Neural progenitor cell (in vitro differentiated cells): ENCODE results near the gene WDR70. TPM values are rescaled to one million over a fixed set of nuclear protein-coding genes. Genes with fewer than 3 reads are reported as not detected.

ENCODE experiments used
- DNase-seq: peaks from one replicate; pipeline ENCODE4 v3.0.0-alpha.2; 2016; ENCODE audit warnings: low spot score
- H2AFZ ChIP-seq: fragments of 200-600 bp; sonication (generic); replicated peaks from 2 replicates; pipeline ENCODE4 v1.6.1; 2016; ENCODE audit warnings: antibody characterized with exemption
- H3F3A ChIP-seq: fragments of 200-600 bp; sonication (generic); 2 replicates; pipeline ENCODE4 v1.6.1; 2016; ENCODE audit warnings: antibody characterized with exemption, low read depth
- H3K27ac ChIP-seq: fragments of 200-600 bp; sonication (generic); 2 replicates; pipeline ENCODE4 v1.5.1; 2016; ENCODE audit warnings: mild to moderate bottlenecking
- H3K27me3 ChIP-seq: fragments of 200-600 bp; sonication (generic); 2 replicates; pipeline ENCODE4 v1.6.1; 2016; ENCODE audit warnings: mild to moderate bottlenecking, moderate library complexity
- H3K36me3 ChIP-seq: fragments of 200-600 bp; sonication (generic); 2 replicates; pipeline ENCODE4 v1.5.1; 2016
- H3K4me1 ChIP-seq: fragments of 200-600 bp; sonication (generic); 2 replicates; pipeline ENCODE4 v1.6.1; 2016; ENCODE audit warnings: mixed run types
- H3K4me2 ChIP-seq: fragments of 200-600 bp; sonication (generic); 2 replicates; pipeline ENCODE4 v1.6.1; 2016
- H3K4me3 ChIP-seq: fragments of 200-600 bp; sonication (generic); 2 replicates; pipeline ENCODE4 v1.5.1; 2016
- H3K79me2 ChIP-seq: fragments of 200-600 bp; sonication (generic); 2 replicates; pipeline ENCODE4 v1.6.1; 2016; ENCODE audit warnings: low read depth
- H3K9ac ChIP-seq: fragments of 200-600 bp; sonication (generic); 2 replicates; pipeline ENCODE4 v1.6.1; 2016
- H3K9me3 ChIP-seq: fragments of 200-600 bp; sonication (generic); 2 replicates; pipeline ENCODE4 v1.5.1; 2016; ENCODE audit warnings: low read depth
- H4K20me1 ChIP-seq: fragments of 200-600 bp; sonication (generic); 2 replicates; pipeline ENCODE4 v1.6.1; 2016; ENCODE audit warnings: low read depth
- H3K27ac Mint-ChIP-seq: 3 replicates; pipeline ENCODE4 v1.8.0; 2021; ENCODE audit warnings: mixed read lengths
- H3K27me3 Mint-ChIP-seq: 2 replicates; pipeline ENCODE4 v1.8.0; 2022; ENCODE audit warnings: low read depth, mild to moderate bottlenecking, inconsistent platforms, moderate library complexity, mixed read lengths; ENCODE audit not compliant: insufficient read depth
- H3K36me3 Mint-ChIP-seq: 3 replicates; pipeline ENCODE4 v1.8.0; 2021; ENCODE audit warnings: mixed read lengths
- H3K4me1 Mint-ChIP-seq: 3 replicates; pipeline ENCODE4 v1.8.0; 2021; ENCODE audit warnings: mixed read lengths
- H3K4me3 Mint-ChIP-seq: 3 replicates; pipeline ENCODE4 v1.8.0; 2021; ENCODE audit warnings: mild to moderate bottlenecking, moderate library complexity, mixed read lengths
- H3K9me3 Mint-ChIP-seq: 3 replicates; pipeline ENCODE4 v1.8.0; 2020; ENCODE audit warnings: mixed read lengths
- CTCF ChIP-seq: fragments of 200-600 bp; sonication (generic); IDR thresholded peaks from 2 replicates; pipeline ENCODE4 v1.5.1; 2017; ENCODE audit warnings: antibody characterized with exemption, mild to moderate bottlenecking
- EZH2 ChIP-seq: fragments of 200-600 bp; sonication (generic); IDR thresholded peaks from 2 replicates; pipeline ENCODE4 v1.6.1; 2017; ENCODE audit warnings: antibody characterized with exemption, mild to moderate bottlenecking, moderate library complexity
- EZH2phosphoT487 ChIP-seq: fragments of 200-600 bp; sonication (generic); IDR thresholded peaks from 2 replicates; pipeline ENCODE4 v1.6.1; 2017; ENCODE audit warnings: antibody characterized with exemption
- total RNA-seq: library from RNA; depleted of rRNA; stranded (reverse); fragments of >200 nt; gene quantifications from 2 replicates; pipeline ENCODE4 v1.2.3, GENCODE V29; 2015; ENCODE audit warnings: low replicate concordance

WDR70 gene
- total RNA-seq, 1 donor from 2014 or later = 46.2 TPM

DNA sequence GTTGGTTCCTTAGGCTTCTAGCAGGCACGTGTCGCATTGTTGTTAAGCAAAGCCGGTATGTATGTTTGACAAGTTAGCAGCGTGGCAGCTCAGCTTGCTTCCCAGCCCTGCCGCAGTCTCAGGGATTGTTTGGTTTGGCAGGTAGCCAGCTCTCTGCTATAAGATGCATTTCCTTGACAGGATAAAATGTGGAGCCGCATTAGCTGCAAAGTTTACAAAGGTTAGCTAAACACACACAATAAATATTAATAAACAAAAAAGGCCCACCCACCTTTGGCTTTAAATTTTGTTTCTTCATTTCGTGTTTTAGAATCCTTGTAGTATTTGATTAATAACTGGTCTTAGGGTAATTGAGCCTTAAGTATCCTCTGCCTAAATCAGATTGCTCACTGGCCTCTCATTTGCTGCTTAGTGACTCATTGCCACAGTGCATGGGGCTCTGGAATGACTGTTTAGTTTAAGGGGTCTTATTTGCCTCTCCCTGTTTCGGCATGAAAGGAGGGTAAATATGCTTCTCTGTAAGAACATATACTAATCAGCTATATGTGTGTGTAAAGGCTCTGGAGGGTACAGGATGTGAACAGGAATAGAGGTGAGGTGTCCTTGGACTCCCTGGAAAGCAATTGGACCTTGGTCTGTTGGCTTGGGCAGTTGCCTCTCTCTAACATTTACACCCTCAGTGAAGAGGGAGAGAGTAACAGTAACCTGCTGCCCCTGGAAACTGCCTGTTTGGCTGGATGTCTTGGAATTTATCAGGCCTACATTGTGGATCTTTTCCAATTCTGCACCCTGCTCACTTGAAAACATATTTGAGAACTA, 338.7 kb downstream of the WDR70 start:
- no peaks in the 10 kb centered on the region for H3K36me3 ChIP-seq
- no peaks in the 10 kb centered on the region for H3F3A ChIP-seq
- no peak overlapping the region for H3K9ac ChIP-seq
- H3K4me3 ChIP-seq = no peak overlapping the region
- no peak for TF ChIP-seq EZH2
- no peak for TF ChIP-seq CTCF
- no peak for TF ChIP-seq EZH2phosphoT487
- H3K9me3 Mint-ChIP-seq = no peaks in the 10 kb centered on the region
- no peak overlapping the region for H3K27ac Mint-ChIP-seq
- H3K36me3 Mint-ChIP-seq = no peaks in the 10 kb centered on the region
- no peaks in the 10 kb centered on the region for H3K27me3 ChIP-seq
- H3K79me2 ChIP-seq = no peaks in the 10 kb centered on the region
- H2AFZ ChIP-seq = no peak overlapping the region
- H3K4me1 ChIP-seq = no peaks in the 10 kb centered on the region
- H3K27ac ChIP-seq = no peak overlapping the region
- no peaks in the 10 kb centered on the region for H3K27me3 Mint-ChIP-seq
- H3K4me2 ChIP-seq = no peak overlapping the region
- peak; percentile 22 for DNase-seq
- H3K4me3 Mint-ChIP-seq = no peak overlapping the region
- H4K20me1 ChIP-seq = no peaks in the 10 kb centered on the region
- H3K4me1 Mint-ChIP-seq = peaks cover 26% of the 10 kb centered on the region
- H3K9me3 ChIP-seq = no peaks in the 10 kb centered on the region

GRCh38 chr5:37720550-37720952, 341.4 kb downstream of the WDR70 start:
- H4K20me1 ChIP-seq = no peaks in the 10 kb centered on the region
- Mint-ChIP-seq H3K4me3 (no peak overlapping the region), H3K27ac (no peak overlapping the region), H3K4me1 (peaks cover 28% of the 10 kb centered on the region), H3K36me3 (no peaks in the 10 kb centered on the region), H3K27me3 (no peaks in the 10 kb centered on the region), H3K9me3 (no peaks in the 10 kb centered on the region)
- DNase-seq = no peak
- no peaks in the 10 kb centered on the region for H3K36me3 ChIP-seq
- H3K27ac ChIP-seq = no peak overlapping the region
- no peak overlapping the region for H2AFZ ChIP-seq
- no peak overlapping the region for H3K4me2 ChIP-seq
- H3F3A ChIP-seq = no peaks in the 10 kb centered on the region
- no peak overlapping the region for H3K4me3 ChIP-seq
- H3K79me2 ChIP-seq = no peaks in the 10 kb centered on the region
- no peak for TF ChIP-seq CTCF
- TF ChIP-seq EZH2phosphoT487 = no peak
- H3K4me1 ChIP-seq = no peaks in the 10 kb centered on the region
- H3K27me3 ChIP-seq = no peaks in the 10 kb centered on the region
- H3K9ac ChIP-seq = no peak overlapping the region
- no peaks in the 10 kb centered on the region for H3K9me3 ChIP-seq

DNA sequence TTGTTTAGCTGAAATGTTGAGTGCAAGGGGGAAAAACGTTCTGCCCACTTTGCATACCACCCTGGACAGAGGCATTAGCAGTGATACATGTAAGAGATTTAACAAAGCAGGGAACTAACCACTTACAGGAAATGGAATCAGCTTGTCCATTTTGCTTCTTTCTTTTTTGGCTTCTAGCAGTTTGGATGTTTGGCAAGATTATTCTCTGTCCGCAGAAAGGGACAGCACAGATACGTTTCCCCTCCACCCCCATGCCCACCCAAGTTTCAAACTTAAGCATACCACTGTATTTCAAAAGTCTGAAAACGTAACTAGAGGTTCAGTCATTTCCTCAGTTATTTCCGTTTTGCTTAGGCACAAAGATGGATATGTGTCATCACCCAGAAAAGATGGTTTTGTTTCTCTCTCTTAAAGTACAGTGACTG, 342.3 kb downstream of the WDR70 start:
- Histone ChIP-seq H3K36me3 (no peaks in the 10 kb centered on the region), H3K4me3 (no peak overlapping the region), H3K79me2 (no peaks in the 10 kb centered on the region), H3K9me3 (no peaks in the 10 kb centered on the region), H3K4me1 (no peaks in the 10 kb centered on the region), H3K27ac (no peak overlapping the region), H4K20me1 (no peaks in the 10 kb centered on the region), H3K4me2 (no peak overlapping the region), H2AFZ (no peak overlapping the region), H3F3A (no peaks in the 10 kb centered on the region), H3K9ac (no peak overlapping the region), H3K27me3 (no peaks in the 10 kb centered on the region)
- DNase-seq = no peak
- Mint-ChIP-seq H3K4me1 (peaks cover 28% of the 10 kb centered on the region), H3K36me3 (no peaks in the 10 kb centered on the region), H3K27me3 (no peaks in the 10 kb centered on the region), H3K27ac (no peak overlapping the region), H3K9me3 (no peaks in the 10 kb centered on the region), H3K4me3 (no peak overlapping the region)
- TF ChIP-seq CTCF = no peak
- no peak for TF ChIP-seq EZH2phosphoT487
- no peak for TF ChIP-seq EZH2
